Osteoblast (primary cell): ENCODE measurements around the gene IL19. TPM values are rescaled to one million over a fixed set of nuclear protein-coding genes. Genes with fewer than 3 reads are reported as not detected.

Experiments
- DNase-seq: peaks from one replicate; pipeline ENCODE4 v3.0.0; 2011; ENCODE audit warnings: low spot score, mixed read lengths; ENCODE audit not compliant: insufficient read length; ENCODE audit errors: missing footprints
- H2AFZ ChIP-seq: 2 replicates; pipeline ENCODE4 v1.6.0; 2011; ENCODE audit warnings: mild to moderate bottlenecking, low read length
- H3K27ac ChIP-seq: 2 replicates; pipeline ENCODE4 v1.5.1; 2011; ENCODE audit warnings: mild to moderate bottlenecking, low read depth, low read length, moderate library complexity
- H3K27me3 ChIP-seq: 2 replicates; pipeline ENCODE4 v1.6.0; 2012; ENCODE audit warnings: mild to moderate bottlenecking, control low read depth, inconsistent platforms, low read length, moderate library complexity; ENCODE audit not compliant: insufficient read depth
- H3K36me3 ChIP-seq: 2 replicates; pipeline ENCODE4 v1.5.1; 2011; ENCODE audit warnings: mild to moderate bottlenecking, low read length, control low read depth, moderate library complexity; ENCODE audit not compliant: insufficient read depth
- H3K4me1 ChIP-seq: 2 replicates; pipeline ENCODE4 v1.5.1; 2011; ENCODE audit warnings: mild to moderate bottlenecking, low read length, control low read depth, moderate library complexity; ENCODE audit not compliant: insufficient read depth
- H3K4me2 ChIP-seq: 2 replicates; pipeline ENCODE4 v1.6.0; 2011; ENCODE audit warnings: mild to moderate bottlenecking, low read length; ENCODE audit not compliant: insufficient read depth
- H3K4me3 ChIP-seq: fragments of 200-600 bp; sonication (generic); 3 replicates; pipeline ENCODE4 v1.5.1; 2012; ENCODE audit warnings: mild to moderate bottlenecking, low read length, inconsistent platforms; ENCODE audit not compliant: insufficient read depth
- H3K79me2 ChIP-seq: 2 replicates; pipeline ENCODE4 v1.6.0; 2012; ENCODE audit warnings: mild to moderate bottlenecking, low read length, control low read depth, inconsistent platforms; ENCODE audit not compliant: insufficient read depth
- H3K9me3 ChIP-seq: 2 replicates; pipeline ENCODE4 v1.5.1; 2011; ENCODE audit warnings: low read depth, low read length, control low read depth
- H4K20me1 ChIP-seq: 2 replicates; pipeline ENCODE4 v1.6.0; 2012; ENCODE audit warnings: mild to moderate bottlenecking, low read length, control low read depth; ENCODE audit not compliant: insufficient read depth
- total RNA-seq: library from RNA; depleted of rRNA; stranded (reverse); fragments of >200 nt; gene quantifications from 2 replicates; pipeline ENCODE4 v1.2.3, GENCODE V29; 2012
- TF ChIP-seq, protein P1 (sequence below): IDR thresholded peaks from 2 replicates; pipeline ENCODE4 v1.5.1; 2011; ENCODE audit warnings: mild to moderate bottlenecking, low read depth, low read length, moderate library complexity; ENCODE audit errors: extremely low read depth

The IL19 gene
- total RNA-seq, 1 donor: not detected

DNA sequence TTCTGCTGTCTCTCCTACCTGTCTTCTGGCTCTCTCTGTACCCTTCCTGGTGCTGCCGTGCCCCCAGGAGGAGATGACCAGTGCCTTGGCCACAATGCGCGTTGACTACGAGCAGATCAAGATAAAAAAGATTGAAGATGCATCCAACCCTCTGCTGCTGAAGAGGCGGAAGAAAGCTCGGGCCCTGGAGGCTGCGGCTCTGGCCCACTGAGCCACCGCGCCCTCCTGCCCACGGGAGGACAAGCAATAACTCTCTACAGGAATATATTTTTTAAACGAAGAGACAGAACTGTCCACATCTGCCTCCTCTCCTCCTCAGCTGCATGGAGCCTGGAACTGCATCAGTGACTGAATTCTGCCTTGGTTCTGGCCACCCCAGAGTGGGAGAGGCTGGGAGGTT, 38.1 kb upstream of the IL19 start:
- Histone ChIP-seq H3K27ac (no peak overlapping the region), H3K27me3 (no peaks in the 10 kb centered on the region), H3K4me3 (no peak overlapping the region), H3K36me3 (peaks cover 59% of the 10 kb centered on the region), H3K9me3 (no peaks in the 10 kb centered on the region), H3K4me1 (peaks cover 14% of the 10 kb centered on the region), H4K20me1 (peaks cover 73% of the 10 kb centered on the region), H3K79me2 (peaks cover 32% of the 10 kb centered on the region), H2AFZ (no peak overlapping the region), H3K4me2 (no peak overlapping the region)
- TF ChIP-seq, protein P1, sequence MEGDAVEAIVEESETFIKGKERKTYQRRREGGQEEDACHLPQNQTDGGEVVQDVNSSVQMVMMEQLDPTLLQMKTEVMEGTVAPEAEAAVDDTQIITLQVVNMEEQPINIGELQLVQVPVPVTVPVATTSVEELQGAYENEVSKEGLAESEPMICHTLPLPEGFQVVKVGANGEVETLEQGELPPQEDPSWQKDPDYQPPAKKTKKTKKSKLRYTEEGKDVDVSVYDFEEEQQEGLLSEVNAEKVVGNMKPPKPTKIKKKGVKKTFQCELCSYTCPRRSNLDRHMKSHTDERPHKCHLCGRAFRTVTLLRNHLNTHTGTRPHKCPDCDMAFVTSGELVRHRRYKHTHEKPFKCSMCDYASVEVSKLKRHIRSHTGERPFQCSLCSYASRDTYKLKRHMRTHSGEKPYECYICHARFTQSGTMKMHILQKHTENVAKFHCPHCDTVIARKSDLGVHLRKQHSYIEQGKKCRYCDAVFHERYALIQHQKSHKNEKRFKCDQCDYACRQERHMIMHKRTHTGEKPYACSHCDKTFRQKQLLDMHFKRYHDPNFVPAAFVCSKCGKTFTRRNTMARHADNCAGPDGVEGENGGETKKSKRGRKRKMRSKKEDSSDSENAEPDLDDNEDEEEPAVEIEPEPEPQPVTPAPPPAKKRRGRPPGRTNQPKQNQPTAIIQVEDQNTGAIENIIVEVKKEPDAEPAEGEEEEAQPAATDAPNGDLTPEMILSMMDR: no peak
- DNase-seq: no peak

GRCh38 chr1:206732992-206733391, 37.6 kb upstream of the IL19 start:
- no peak overlapping the region for H3K27ac ChIP-seq
- H3K79me2 ChIP-seq: peaks cover 27% of the 10 kb centered on the region
- no peak overlapping the region for H3K4me3 ChIP-seq
- H3K9me3 ChIP-seq: no peaks in the 10 kb centered on the region
- no peaks in the 10 kb centered on the region for H3K27me3 ChIP-seq
- no peak overlapping the region for H2AFZ ChIP-seq
- no peak for DNase-seq
- peaks cover 69% of the 10 kb centered on the region for H4K20me1 ChIP-seq
- TF ChIP-seq, protein P1: no peak
- peaks cover 14% of the 10 kb centered on the region for H3K4me1 ChIP-seq
- no peak overlapping the region for H3K4me2 ChIP-seq
- peaks cover 61% of the 10 kb centered on the region for H3K36me3 ChIP-seq

DNA sequence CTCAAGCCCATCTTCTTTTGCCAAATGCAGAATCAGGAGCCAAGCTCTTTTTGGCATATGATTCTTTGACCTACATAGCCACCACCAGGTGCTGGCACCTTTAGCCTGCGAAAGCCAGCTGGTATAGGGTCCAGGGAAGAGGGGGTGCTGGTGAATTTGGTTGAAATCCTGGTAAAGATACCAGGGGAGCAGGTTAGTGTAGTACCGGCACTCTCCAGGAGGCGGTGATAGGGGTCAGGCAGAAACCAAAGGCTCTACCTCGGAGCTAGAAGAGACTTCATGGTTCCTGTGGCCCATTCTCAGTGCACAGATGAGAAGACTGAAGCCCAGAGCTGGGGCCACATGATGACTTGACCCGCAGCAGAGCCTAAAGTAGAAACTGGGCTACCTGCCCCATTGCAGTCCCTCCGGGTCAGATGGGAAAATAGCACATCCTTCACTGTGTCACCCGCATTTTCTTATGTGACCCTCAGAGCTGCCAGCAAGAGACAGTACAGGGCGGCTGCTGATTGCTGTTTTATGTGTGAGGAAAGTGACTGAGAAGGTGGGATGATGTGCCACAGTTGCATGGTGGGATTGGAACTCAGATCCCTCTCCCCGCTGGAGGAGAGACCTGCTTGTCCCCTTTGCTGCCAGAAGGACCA, 36.0 kb upstream of the IL19 start:
- H3K79me2 ChIP-seq: peaks cover 11% of the 10 kb centered on the region
- DNase-seq: peak; percentile 94
- H4K20me1 ChIP-seq: peaks cover 55% of the 10 kb centered on the region
- peaks cover 57% of the 10 kb centered on the region for H3K36me3 ChIP-seq
- no peak overlapping the region for H3K4me3 ChIP-seq
- no peaks in the 10 kb centered on the region for H3K9me3 ChIP-seq
- no peaks in the 10 kb centered on the region for H3K27me3 ChIP-seq
- H3K4me2 ChIP-seq: no peak overlapping the region
- TF ChIP-seq, protein P1: peak; percentile 86
- no peak overlapping the region for H2AFZ ChIP-seq
- no peak overlapping the region for H3K27ac ChIP-seq
- H3K4me1 ChIP-seq: peaks cover 14% of the 10 kb centered on the region

DNA sequence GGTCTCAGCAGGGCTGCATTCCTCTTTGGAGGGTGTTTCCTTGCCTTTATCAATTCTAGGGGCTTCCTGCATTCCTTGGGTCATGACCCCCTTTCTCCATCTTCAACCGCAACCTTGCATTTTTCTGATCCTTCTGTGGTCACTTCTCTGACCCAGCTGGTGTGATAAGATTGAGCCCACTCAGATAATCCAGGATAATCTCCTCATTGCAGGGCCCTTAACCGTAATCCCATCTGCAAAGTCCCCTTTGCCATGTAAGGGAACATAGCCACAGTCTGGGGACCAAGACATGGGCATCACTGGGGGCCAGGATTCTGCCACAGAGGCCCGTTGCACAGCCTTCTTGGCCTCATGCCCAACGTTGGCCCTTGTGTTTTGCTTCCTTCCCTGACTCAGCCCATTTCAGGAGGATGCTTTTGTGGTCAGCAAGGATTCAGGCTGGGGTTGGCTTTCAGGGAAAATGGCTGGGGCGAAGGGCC, 35.0 kb upstream of the IL19 start:
- H3K27ac ChIP-seq: peak overlapping the region; percentile 17
- no peak overlapping the region for H2AFZ ChIP-seq
- H3K79me2 ChIP-seq: peaks cover 2% of the 10 kb centered on the region
- H3K4me2 ChIP-seq: no peak overlapping the region
- peak; percentile 95 for DNase-seq
- H3K27me3 ChIP-seq: no peaks in the 10 kb centered on the region
- H3K4me1 ChIP-seq: peaks cover 14% of the 10 kb centered on the region
- no peaks in the 10 kb centered on the region for H3K9me3 ChIP-seq
- peaks cover 50% of the 10 kb centered on the region for H4K20me1 ChIP-seq
- no peak overlapping the region for H3K4me3 ChIP-seq
- TF ChIP-seq, protein P1: no peak
- peaks cover 49% of the 10 kb centered on the region for H3K36me3 ChIP-seq
